Retinal pigment epithelial cell (primary cell): Measurements from ENCODE around the gene CHI3L1.

Experiments used
- DNase-seq: peaks from one replicate; pipeline ENCODE4 v3.0.0-alpha.2; 2010; ENCODE audit warnings: low read depth
- H3K4me3 ChIP-seq: 2 replicates; pipeline ENCODE4 v1.5.1; 2011; ENCODE audit warnings: mild to moderate bottlenecking, low read length, control low read depth, moderate library complexity
- TF ChIP-seq, protein P1 (sequence below): conservative IDR thresholded peaks from 2 replicates; pipeline ENCODE4 v1.5.1; 2011; ENCODE audit warnings: low read depth, low read length, control low read depth, inconsistent platforms

Gene CHI3L1

DNA sequence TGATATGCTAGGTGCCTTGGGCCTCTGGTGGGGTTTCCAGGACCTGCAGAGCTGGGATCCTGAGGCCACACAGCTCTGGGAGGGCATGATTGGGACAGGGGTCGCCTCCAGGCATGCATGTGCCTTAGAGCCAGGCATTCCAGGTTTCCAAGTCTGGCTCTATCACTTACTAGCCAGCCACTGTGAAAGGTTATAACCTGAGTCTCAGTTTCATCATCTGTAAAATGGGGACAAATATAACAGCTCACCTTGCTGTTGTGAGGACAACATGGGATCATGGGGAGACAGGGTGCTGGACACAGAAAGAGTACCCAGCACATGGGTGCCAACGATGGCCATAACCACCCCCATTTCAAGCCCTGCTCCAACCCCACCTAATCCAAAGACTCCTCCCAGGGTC lies 2.7 kb downstream of the CHI3L1 start:
- no peak overlapping the region for H3K4me3 ChIP-seq

DNA sequence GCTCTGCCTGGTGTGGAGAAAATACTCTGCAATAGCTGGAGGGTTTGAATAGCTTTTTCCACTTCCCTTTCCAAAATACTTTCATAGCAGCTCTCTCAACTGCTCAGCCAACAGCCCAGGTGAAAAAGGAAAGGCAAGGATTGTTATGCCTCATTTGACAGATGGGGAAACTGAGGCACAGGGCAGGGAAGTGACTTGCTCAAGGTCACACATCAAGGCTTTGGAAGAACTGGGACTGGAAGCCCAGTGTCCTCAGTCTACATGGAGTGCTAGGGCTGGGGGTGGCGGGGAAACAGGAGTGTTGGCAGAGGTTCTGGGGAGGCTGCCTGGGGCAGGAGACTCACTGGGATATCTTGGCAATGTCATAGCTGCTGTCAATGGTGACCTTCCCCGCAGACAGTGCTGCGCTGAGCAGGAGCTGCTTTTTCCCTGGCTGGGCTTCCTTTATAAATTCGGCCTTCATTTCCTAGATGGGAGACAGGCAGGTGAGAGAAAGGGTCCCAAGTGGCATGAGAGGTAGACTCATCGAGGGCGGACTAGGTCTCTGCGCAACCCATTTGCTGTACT lies 4.0 kb downstream of the CHI3L1 start:
- TF ChIP-seq, protein P1, sequence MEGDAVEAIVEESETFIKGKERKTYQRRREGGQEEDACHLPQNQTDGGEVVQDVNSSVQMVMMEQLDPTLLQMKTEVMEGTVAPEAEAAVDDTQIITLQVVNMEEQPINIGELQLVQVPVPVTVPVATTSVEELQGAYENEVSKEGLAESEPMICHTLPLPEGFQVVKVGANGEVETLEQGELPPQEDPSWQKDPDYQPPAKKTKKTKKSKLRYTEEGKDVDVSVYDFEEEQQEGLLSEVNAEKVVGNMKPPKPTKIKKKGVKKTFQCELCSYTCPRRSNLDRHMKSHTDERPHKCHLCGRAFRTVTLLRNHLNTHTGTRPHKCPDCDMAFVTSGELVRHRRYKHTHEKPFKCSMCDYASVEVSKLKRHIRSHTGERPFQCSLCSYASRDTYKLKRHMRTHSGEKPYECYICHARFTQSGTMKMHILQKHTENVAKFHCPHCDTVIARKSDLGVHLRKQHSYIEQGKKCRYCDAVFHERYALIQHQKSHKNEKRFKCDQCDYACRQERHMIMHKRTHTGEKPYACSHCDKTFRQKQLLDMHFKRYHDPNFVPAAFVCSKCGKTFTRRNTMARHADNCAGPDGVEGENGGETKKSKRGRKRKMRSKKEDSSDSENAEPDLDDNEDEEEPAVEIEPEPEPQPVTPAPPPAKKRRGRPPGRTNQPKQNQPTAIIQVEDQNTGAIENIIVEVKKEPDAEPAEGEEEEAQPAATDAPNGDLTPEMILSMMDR: no peak
- H3K4me3 ChIP-seq: no peak overlapping the region
- no peak for DNase-seq

More for the DNA sequence above, 2.7 kb downstream of the CHI3L1 start:
- TF ChIP-seq, protein P1: no peak
- no peak for DNase-seq

DNA sequence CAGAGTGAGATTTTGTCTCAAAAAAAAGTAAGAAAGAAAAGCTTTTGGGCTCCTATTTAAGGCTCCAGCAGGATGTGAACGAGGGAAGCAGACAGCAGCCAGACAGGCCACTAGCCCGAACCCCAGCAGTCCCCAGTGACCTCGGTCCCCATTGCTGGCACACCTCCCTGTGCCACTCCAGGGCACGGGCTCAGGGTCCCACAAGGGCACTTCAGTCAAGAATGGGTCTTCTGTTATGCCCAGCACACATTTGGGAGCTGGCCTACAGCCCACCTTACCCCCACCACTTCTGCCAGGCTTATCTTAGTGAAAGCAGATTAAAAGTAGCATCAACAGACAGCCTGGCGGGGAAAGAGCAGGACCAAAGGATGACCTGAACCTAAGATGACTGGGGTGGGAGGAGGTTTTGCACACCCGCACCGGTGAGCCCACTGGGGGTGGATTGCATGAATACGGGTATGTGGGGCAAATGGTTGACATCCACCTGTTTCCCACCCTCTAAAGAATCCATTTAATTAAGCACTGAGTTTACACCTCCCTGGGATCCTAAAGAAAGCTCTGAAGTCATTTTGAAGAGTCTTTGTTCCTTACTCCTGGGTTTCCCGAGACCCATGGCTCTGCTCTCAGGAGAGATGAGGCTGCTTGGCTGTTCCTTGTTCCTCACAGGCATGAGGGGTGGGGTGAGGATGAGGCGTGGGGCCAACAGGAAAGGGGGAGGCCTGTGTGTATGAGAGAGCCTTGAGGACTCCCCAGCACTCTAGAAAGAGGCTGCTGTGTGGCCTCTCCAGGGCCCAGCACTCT lies 4.7 kb downstream of the CHI3L1 start:
- TF ChIP-seq, protein P1: no peak
- H3K4me3 ChIP-seq: no peak overlapping the region
- no peak for DNase-seq

DNA sequence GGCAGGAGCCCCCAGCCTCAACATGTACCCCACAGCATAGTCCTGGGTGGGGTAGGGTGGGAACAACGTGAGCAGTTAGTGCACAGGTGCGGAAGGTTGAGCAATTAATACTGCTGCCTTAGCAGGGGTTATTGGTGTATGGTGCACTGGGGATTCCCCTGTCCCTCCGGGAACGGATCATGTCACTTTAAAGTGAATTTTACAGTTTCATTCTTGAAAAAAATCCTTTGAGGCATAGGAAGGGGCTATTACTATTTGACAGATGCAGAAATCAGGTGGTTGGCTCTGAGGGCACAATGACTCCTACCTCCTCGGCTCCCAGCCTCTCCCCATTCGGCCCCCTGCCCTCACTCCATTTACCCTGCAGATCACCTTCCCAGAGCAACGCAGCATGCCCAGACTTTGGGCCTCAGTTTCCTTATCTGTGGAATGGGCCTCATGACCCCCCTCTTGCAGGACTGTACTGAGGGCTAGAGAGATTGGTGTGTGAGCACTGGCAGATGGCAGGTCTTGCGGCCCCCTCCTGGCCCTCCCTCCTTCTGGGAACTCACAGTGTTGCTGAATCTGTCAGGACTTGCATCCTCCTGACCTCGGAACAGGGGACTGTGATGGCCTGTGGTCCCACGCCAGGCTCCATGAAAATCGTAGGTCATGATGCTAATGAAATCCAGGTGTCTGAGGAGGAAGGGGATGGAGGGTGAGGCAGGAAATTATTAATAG lies 5.7 kb downstream of the CHI3L1 start:
- DNase-seq: no peak
- TF ChIP-seq, protein P1: no peak
- H3K4me3 ChIP-seq: no peak overlapping the region

DNA sequence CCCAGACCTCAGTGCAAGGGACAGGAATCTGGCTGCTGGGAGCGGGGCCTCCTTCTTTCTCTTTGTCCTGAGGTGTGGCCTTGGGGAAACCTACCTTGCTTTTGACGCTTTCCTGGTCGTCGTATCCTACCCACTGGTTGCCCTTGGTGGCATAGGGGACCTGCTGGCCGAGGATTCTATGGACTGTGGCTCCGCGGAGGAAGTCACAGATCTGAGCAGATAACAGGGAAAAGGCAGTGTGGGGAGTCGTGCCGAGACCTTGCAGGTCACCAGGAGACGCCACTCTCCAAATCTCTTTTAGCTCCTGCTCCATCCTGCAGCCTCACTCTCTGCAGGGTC lies 6.9 kb downstream of the CHI3L1 start:
- DNase-seq: no peak
- TF ChIP-seq, protein P1: no peak
- no peak overlapping the region for H3K4me3 ChIP-seq

DNA sequence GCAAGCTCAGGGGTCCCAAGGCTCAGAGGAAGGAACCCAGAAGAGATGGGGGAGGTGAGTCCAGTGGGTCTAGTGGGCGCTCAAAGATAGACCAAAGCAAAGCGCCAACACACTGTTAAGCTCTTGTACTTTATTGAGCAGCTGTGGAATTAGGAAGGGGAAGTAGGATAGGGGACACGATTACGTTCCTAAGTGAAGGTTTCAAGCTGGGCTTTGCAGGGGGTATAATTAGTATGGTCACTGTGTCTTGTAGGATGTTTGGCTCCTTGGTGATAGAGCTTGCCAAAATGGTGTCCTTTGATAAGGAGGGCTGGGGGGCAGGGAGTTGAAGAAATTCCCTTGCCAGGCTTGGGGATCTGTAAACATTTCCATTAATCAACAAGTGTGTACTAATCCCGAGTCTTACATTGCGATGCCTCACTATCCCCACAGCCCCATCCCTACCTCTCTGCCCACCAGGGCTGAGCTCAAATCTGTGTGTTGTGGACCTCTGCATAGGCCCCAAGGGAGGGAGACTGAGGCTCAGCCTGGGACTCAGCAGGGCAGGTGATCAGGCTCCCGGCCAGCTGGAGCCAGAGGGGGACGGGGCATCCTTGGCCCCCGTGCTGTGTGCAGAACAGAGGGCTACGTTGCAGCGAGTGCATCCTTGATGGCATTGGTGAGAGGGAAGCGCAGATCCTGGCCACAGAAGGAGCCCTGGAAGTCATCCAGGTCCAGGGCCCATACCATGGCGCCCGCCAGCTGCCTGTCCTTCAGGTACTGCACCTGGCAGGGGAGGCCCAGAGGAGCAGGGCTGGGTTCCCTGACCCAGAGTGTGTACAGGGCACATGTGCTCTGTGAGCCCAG lies 7.5 kb downstream of the CHI3L1 start:
- no peak overlapping the region for H3K4me3 ChIP-seq
- no peak for DNase-seq
- TF ChIP-seq, protein P1: no peak
